A549 (cell line): Measurements from ENCODE around the gene COMT. TPM values are rescaled to one million over a fixed set of nuclear protein-coding genes. Genes with fewer than 3 reads are reported as not detected.

Experiments used
- ATAC-seq, 2 experiments: fragments of 200-7000 bp in 1 of 2; fragments of >200 bp in 1 of 2; cut with Nextera tagmentation in 1 of 2; cut with Tn5 transposase in 1 of 2; 3 replicates each; pipeline versions ENCODE4 v1.8.0 to v1.9.1; 2018 to 2020; ENCODE audit warnings: mild to moderate bottlenecking in 1 of 2, moderate library complexity in 1 of 2
- CTCF ChIA-PET: fragments of 300-600 bp; sonication (Branson Sonifier 250); formaldehyde crosslinking; extraction: SDS; loops from one replicate; lab custom pipeline; 2021; ENCODE audit warnings: antibody characterized with exemption, inconsistent platforms; lab: Yijun Ruan, JAX
- POLR2A ChIA-PET: fragments of 350-600 bp; formaldehyde crosslinking; extraction: SDS; loops from one replicate; lab custom pipeline; 2021; ENCODE audit warnings: antibody characterized with exemption, inconsistent platforms; lab: Yijun Ruan, JAX
- DNase-seq, 2 experiments: peaks; one replicate each; pipeline versions ENCODE4 v3.0.0 to v3.0.0-alpha.2; 2011 to 2016; ENCODE audit warnings: low read depth in 1 of 2, low spot score in 1 of 2
- FAIRE-seq: peaks from 2 replicates; lab custom pipeline; 2011; peaks lifted over from hg19 to GRCh38; lab: Jason Lieb, UNC
- H3K27ac ChIP-seq, 2 experiments: fragments of >200 bp; sonication (Bioruptor Twin); formaldehyde crosslinking; 3 replicates each; pipeline ENCODE4 v1.5.1; 2016 to 2017
- H3K4me1 ChIP-seq: fragments of >200 bp; sonication (Bioruptor Twin); formaldehyde crosslinking; 3 replicates; pipeline ENCODE4 v1.6.1; 2016
- H3K4me2 ChIP-seq: fragments of >200 bp; sonication (Bioruptor Twin); formaldehyde crosslinking; 3 replicates; pipeline ENCODE4 v1.6.1; 2016
- H3K4me3 ChIP-seq: fragments of >200 bp; sonication (Bioruptor Twin); formaldehyde crosslinking; 3 replicates; pipeline ENCODE4 v1.5.1; 2016
- H3K9me3 ChIP-seq: fragments of >200 bp; sonication (Bioruptor Twin); formaldehyde crosslinking; 3 replicates; pipeline ENCODE4 v1.6.1; 2016
- EP300 ChIP-seq, 2 experiments: fragments of >200 bp; sonication (Bioruptor Twin); formaldehyde crosslinking; IDR thresholded peaks; 2 replicates in 1 of 2; 3 replicates in 1 of 2; pipeline ENCODE4 v1.6.1; 2016 to 2017
- HEYL ChIP-seq: fragments of 250-450 bp; sonication (Bioruptor Pico); IDR thresholded peaks from 2 replicates; pipeline ENCODE4 v1.8.0; 2021; ENCODE audit warnings: mild to moderate bottlenecking, moderate library complexity
- JUN ChIP-seq, 2 experiments: fragments of >200 bp; sonication (Bioruptor Twin); formaldehyde crosslinking; IDR thresholded peaks; 2 replicates in 1 of 2; 3 replicates in 1 of 2; pipeline ENCODE4 v1.6.1; 2016 to 2017
- KDM1A ChIP-seq: fragments of 200-600 bp; sonication (generic); IDR thresholded peaks from 2 replicates; pipeline ENCODE4 v1.6.1; 2016; ENCODE audit warnings: low read depth, mild to moderate bottlenecking
- NFE2L2 ChIP-seq: fragments of 150-350 bp; conservative IDR thresholded peaks from 2 replicates; pipeline ENCODE4 v1.6.1; 2014; ENCODE audit warnings: low read length
- RCOR1 ChIP-seq: fragments of 150-350 bp; IDR thresholded peaks from 2 replicates; pipeline ENCODE4 v1.6.1; 2014; ENCODE audit warnings: antibody characterized with exemption, low read length, low read depth
- SREBF2 ChIP-seq: fragments of 450-650 bp; IDR thresholded peaks from 2 replicates; pipeline ENCODE4 v1.6.1; 2014; ENCODE audit warnings: mild to moderate bottlenecking, moderate library complexity
- ZFP36 ChIP-seq: fragments of 450-650 bp; IDR thresholded peaks from 2 replicates; pipeline ENCODE4 v1.6.1; 2014; ENCODE audit warnings: borderline replicate concordance; ENCODE audit not compliant: partially characterized antibody
- whole genome bisulfite sequencing: methylation state at CpG from one replicate; pipeline ENCODE4 v1.1.6; 2017; ENCODE audit errors: missing lambda C conversion rate; 5-methylcytosine and 5-hydroxymethylcytosine counted together
- polyA plus RNA-seq, 4 experiments: library from polyadenylated mRNA; depleted of rRNA in 3 of 4; stranded (reverse); fragments of >200 nt; fragmentation: RNase III in 1 of 4; extraction: RNeasy Plus Mini Kit Qiagen cat#74134 plus additional on column Dnase treatment in 1 of 4; gene quantifications; 2 replicates in 3 of 4; 3 replicates in 1 of 4; pipeline ENCODE4 v1.2.3, GENCODE V29; 2011 to 2017
- TF ChIP-seq, protein P1 (sequence below): fragments of 250-450 bp; sonication (Bioruptor Pico); IDR thresholded peaks from 2 replicates; pipeline ENCODE4 v1.5.0; 2021; ENCODE audit warnings: mild to moderate bottlenecking, moderate library complexity, borderline replicate concordance
- TF ChIP-seq, protein P2 (sequence below): fragments of 200-600 bp; sonication (generic); IDR thresholded peaks from 2 replicates; pipeline ENCODE4 v1.6.1; 2016; ENCODE audit warnings: antibody characterized with exemption, mild to moderate bottlenecking, moderate library complexity
- TF ChIP-seq, protein P3 (sequence below): fragments of 150-350 bp; IDR thresholded peaks from 2 replicates; pipeline ENCODE4 v1.6.1; 2014; ENCODE audit warnings: low read depth, mild to moderate bottlenecking, low read length

COMT gene
- polyA plus RNA-seq, 2 of the 4 experiments (the other 2 are of a cell fraction): 72.3 to 125 TPM

DNA sequence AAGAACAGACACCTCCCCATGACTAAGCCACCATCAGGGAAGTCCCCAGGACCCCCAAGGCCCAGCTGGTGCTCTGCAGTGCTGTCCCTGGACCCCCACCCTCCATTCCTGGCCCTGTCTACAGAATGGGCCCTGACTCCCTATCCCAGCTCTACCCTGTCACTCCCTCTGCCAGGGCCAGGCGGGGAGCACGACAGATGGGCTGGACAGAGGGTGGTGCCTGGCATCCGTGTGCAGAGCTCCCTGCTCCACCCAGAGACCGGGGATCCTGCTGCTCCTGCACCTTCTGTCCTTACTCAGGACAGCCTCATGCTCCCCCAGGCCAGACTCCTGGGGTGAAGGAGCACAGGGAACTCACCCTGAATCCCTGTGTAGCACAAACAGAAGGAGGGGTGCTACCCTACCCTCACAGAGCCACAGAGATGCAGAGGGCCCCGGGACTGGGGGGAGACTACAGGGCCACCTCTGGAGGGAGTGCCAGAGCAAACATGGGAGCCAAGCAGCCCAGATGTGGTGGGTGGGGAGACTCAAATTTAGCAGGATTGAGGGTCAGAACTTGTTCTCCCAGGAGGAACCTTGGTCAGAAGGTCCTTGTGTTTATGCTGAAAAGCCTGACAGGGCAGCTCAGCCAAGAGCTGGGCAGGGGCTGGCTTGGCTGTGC is 73.1 kb downstream of the COMT start (continued):
- TF ChIP-seq, protein P1, sequence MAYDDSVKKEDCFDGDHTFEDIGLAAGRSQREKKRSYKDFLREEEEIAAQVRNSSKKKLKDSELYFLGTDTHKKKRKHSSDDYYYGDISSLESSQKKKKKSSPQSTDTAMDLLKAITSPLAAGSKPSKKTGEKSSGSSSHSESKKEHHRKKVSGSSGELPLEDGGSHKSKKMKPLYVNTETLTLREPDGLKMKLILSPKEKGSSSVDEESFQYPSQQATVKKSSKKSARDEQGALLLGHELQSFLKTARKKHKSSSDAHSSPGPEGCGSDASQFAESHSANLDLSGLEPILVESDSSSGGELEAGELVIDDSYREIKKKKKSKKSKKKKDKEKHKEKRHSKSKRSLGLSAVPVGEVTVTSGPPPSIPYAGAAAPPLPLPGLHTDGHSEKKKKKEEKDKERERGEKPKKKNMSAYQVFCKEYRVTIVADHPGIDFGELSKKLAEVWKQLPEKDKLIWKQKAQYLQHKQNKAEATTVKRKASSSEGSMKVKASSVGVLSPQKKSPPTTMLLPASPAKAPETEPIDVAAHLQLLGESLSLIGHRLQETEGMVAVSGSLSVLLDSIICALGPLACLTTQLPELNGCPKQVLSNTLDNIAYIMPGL (CRISPR knock-in tag): no peak
- TF ChIP-seq EP300 (IDR thresholded peaks at IDR 0.05) (no peak), RCOR1 (no peak), KDM1A (no peak), ZFP36 (no peak)
- TF ChIP-seq, protein P2, sequence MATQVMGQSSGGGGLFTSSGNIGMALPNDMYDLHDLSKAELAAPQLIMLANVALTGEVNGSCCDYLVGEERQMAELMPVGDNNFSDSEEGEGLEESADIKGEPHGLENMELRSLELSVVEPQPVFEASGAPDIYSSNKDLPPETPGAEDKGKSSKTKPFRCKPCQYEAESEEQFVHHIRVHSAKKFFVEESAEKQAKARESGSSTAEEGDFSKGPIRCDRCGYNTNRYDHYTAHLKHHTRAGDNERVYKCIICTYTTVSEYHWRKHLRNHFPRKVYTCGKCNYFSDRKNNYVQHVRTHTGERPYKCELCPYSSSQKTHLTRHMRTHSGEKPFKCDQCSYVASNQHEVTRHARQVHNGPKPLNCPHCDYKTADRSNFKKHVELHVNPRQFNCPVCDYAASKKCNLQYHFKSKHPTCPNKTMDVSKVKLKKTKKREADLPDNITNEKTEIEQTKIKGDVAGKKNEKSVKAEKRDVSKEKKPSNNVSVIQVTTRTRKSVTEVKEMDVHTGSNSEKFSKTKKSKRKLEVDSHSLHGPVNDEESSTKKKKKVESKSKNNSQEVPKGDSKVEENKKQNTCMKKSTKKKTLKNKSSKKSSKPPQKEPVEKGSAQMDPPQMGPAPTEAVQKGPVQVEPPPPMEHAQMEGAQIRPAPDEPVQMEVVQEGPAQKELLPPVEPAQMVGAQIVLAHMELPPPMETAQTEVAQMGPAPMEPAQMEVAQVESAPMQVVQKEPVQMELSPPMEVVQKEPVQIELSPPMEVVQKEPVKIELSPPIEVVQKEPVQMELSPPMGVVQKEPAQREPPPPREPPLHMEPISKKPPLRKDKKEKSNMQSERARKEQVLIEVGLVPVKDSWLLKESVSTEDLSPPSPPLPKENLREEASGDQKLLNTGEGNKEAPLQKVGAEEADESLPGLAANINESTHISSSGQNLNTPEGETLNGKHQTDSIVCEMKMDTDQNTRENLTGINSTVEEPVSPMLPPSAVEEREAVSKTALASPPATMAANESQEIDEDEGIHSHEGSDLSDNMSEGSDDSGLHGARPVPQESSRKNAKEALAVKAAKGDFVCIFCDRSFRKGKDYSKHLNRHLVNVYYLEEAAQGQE: no peak

DNA sequence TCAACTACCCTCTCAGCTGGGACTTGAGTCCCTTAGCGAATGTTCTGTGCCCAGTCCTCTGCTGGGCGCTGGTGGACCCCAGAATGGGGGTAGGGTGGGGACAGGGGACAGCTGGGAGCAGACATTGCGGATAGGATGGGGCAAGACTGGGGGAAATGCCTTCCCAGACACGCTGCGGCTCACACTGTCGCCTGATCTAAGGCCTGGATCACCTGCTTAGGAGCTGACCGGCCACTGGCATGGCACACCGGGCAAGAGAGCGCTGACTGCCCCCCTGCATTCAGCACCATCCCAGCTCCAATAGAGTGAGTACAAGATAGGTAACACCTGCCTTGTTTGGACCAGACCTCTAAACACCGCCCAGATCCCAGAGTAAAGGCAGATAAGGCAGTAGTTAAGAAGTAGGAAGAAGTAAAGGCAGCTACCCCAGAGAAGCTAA is 73.6 kb downstream of the COMT start:
- no peak overlapping the region for H3K4me2 ChIP-seq
- ChIA-PET POLR2A (no interaction called here), CTCF (interaction anchor here (0.7 to 5.8 kb wide), 8 partner anchors 25 to 285 kb away, joined by 3 to 89 read pairs (median 4); no protein-coding TSS in a partner anchor)
- DNase-seq (no peak), FAIRE-seq (no peak), ATAC-seq (no peak)
- H3K9me3 ChIP-seq: no peaks in the 10 kb centered on the region
- H3K27ac ChIP-seq: no peak overlapping the region
- TF ChIP-seq, protein P3, sequence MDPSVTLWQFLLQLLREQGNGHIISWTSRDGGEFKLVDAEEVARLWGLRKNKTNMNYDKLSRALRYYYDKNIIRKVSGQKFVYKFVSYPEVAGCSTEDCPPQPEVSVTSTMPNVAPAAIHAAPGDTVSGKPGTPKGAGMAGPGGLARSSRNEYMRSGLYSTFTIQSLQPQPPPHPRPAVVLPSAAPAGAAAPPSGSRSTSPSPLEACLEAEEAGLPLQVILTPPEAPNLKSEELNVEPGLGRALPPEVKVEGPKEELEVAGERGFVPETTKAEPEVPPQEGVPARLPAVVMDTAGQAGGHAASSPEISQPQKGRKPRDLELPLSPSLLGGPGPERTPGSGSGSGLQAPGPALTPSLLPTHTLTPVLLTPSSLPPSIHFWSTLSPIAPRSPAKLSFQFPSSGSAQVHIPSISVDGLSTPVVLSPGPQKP: no peak
- TF ChIP-seq HEYL (CRISPR knock-in tag) (no peak), ZFP36 (no peak), JUN (IDR thresholded peaks at IDR 0.05) (no peak), SREBF2 (no peak), NFE2L2 (no peak)
- TF ChIP-seq, protein P2: no peak
- no peak overlapping the region for H3K4me3 ChIP-seq
- 87% methylated on average over 3 of the region's 10 CpGs for WGBS
- peaks cover 7% of the 10 kb centered on the region; the same call in 2 of the 3 replicates for H3K4me1 ChIP-seq
